Eye (tissue), 1 donor: ENCODE data around the gene TMEM30B.

Experiments
- DNase-seq: peaks from one replicate; pipeline ENCODE4 v3.0.0-alpha.2; 2015

Gene TMEM30B

DNA sequence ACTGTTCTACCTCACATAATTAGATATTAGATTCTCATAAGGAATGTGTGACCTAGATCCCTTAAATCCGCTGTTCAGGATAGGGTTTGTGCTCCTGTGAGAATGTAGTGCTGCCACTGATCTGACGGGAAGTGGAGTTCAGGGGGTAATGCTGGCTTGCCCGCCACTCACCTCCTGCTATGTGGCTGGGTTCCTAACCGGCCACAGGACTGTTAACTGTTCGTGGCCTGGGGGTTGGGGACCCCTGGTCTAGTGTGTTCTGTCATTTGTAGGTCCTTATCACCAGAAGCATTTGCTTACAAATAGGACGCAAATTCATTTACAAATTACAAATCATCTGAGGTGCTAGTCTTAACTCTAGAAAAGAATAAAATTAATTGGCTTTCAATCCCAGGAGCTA lies 16.4 kb upstream of the TMEM30B start:
- DNase-seq = no peak

DNA sequence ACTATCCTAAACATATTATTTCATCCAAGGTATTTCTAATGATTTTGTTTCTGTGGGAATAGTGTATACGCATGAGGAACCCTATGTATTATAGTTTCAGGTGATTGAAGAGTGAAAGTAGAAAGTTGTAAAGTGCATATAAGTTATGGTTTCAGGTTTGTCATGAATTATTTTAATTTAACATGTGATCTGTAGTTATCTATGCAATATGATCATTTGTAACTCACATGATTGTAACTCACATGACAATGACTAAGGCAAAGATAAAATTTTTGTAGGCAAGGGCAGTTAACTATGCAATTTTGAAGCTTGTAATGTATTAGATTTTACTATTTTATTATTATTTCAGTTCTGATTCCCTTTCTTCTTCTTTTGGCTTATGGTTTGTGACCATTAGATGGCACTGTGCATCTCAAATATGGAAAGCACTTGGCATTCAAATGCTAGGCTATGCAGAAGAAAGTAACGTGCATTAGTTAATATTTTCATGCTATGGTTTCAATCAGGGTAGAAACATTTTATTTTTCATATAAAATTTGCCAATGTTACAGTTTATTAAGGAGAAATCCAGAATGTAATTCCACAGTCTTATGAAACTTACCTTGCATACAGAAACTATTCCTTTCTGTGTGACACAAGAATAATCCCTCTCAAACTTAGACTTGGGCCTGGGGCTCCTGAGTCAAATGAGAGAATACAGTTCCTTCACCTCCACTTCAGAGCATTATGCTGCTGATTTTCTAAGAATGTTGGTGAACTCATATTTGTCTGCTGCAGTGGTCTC lies 15.8 kb upstream of the TMEM30B start:
- DNase-seq = peak; percentile 69

DNA sequence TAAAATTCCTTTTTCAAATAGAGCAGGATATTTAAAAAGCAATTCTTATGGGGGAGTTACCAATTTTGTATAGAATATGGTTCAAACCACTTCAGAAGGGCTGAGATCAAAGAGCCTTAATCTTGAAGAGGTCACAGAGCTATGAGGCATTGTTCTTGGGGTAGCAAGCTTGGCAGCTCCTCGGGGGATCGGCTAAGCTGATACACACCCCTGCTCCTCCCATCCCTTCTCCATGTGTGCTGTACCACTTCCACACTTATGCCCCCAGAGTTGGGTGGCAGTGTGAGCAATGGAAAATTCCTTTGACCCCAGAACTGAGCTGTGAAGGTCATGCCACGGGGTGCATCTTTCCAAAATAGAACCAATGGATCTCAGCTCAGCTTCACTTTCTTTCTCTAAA lies 15.0 kb upstream of the TMEM30B start:
- DNase-seq = no peak

DNA sequence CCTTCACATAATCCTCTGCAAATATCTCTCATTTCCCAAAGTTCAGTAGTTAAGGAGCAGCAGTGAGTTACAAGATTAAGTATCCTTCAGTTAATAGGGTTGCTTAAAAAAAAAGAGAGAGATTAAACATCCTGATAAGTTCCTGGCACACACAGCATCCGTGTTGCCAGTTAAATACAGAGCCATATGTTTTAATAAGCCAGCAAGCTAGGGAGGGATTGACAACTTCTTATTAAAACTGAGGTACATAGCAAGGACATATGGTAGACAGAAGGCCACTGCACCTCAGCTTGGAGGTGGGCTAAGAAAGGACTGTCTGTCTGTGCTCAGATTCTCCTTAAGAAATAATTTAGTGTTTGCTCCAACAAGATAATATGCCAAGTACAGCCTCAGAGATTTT lies 9.6 kb upstream of the TMEM30B start:
- DNase-seq = no peak

DNA sequence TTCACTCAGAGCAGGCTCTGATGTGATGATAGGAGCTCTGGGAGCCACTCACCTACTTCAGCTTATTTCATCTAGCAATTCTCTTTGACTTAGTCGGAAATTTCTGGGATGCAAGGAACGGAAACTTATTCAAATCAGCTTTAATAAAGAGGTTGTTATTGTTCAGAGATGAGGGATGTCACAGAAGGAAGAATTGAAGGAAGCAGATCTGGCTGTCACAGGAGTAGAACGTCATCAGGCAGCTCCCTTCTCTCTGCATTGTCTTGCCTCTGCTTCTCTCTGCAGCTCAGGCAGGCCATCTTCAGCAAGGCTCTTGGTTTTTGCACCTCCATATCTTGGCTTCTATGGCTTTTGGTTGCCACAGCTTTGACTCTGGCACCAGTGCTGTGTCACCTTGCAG lies 7.6 kb upstream of the TMEM30B start:
- no peak for DNase-seq

DNA sequence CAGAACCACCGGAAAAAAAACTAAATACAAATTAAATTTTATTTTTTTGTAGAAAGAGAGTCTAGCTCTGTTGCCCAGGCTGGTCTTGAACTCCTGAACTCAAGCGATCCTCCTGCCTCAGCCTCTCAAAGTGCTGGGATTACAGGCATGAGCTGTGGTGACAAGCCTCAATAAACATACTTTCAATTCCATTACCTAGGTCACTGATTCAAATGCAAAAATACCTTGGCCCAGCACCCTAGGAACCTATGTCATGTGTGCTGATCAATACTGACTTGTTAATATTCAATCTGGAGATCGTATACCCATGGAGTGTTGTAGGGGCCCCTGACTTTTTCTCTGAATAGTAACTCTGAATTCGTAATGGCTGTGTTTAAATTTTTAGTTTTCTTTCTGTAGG lies 7.1 kb upstream of the TMEM30B start:
- DNase-seq = no peak

DNA sequence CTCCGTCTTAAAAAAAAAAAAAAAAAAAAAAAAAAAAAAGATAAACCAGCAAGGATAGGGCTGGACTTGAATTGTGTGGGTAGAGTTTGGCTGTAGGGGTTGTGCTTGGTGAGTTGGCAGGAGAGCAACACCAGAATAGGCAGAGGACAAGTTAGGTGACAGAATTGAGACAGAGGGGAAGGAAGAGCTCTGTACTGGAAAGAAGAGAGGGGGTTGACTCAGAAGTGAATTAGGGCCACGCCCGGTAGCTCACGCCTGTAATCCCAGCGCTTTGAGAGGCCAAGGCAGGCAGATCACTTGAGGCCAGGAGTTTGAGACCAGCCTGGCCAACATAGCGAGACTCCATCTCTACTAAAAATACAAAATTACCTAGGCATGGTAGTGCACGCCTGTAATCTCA lies 6.1 kb upstream of the TMEM30B start:
- DNase-seq = no peak

DNA sequence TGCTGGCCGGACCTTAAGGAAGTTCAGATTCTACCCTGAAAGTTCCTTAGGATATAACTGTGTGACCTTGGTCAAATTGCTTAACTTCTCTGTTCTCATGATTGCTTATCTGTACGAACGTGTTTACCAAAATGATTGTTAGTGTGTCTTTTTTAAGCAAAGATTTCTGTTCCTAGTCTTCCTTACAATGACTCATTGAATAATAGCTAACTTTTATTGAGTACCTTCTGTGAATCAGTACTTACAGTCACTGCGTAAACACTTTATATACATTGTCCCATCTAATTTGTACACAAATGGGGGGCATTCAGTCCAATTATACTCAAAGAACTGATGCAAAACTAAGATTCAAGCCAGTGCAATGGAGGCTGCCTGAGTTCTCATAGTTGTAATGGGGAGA lies 4.2 kb upstream of the TMEM30B start:
- no peak for DNase-seq

DNA sequence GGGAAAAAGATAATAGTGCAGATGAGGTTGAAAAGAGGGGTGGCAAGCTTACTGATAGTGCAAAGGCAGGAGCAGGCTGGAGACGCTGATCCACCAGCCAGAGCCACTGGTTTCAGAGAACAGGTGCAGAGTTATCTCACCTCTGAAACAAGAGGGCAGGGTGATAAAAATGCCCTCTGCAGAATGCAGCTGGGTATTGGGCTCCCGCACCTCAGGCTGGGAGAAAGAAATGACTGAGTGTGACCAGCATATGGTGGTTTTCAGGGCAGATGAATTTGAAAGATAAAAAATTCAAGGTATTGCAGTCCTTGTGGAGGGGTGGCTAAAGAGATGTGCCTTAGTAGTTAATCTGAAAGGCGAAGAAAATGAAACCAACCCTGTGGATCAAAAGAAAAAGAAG lies 2.9 kb upstream of the TMEM30B start:
- DNase-seq = no peak

DNA sequence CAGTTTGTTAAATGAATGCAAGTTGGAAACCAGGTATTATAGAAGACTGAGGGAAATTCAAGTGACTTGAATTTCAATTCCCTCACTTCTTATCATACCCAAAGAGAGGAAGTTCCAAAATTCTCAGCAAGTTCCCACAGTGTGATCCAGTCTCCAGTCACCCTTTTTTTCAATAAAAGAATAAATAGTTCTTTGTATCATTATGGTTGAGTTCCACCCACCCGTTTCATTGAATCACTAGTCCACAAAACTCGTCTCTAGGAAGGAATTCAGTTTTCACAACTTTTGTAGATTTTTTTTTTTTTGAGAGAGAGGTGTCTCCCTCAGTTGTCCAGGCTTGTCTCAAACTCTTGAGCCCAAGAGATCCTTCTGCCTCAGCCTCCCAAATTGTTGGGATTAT lies 1.6 kb upstream of the TMEM30B start:
- DNase-seq = no peak

DNA sequence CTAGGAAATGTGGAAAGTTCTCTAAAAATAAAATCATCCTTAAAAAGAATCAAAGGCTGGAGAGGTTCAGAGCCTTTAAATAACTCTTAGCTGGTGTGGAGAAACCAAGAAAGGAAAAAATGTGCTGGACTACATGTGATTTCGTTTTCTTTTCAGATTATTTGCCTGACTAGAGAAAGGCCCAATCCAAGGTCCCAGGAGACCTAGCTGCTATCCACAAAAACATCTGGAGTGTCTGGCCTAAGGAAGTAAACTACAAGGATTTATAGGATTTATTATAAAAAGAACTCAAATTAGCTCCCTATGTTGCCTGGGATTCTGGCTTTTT lies 774 bp upstream of the TMEM30B start:
- peak; percentile 21 for DNase-seq

DNA sequence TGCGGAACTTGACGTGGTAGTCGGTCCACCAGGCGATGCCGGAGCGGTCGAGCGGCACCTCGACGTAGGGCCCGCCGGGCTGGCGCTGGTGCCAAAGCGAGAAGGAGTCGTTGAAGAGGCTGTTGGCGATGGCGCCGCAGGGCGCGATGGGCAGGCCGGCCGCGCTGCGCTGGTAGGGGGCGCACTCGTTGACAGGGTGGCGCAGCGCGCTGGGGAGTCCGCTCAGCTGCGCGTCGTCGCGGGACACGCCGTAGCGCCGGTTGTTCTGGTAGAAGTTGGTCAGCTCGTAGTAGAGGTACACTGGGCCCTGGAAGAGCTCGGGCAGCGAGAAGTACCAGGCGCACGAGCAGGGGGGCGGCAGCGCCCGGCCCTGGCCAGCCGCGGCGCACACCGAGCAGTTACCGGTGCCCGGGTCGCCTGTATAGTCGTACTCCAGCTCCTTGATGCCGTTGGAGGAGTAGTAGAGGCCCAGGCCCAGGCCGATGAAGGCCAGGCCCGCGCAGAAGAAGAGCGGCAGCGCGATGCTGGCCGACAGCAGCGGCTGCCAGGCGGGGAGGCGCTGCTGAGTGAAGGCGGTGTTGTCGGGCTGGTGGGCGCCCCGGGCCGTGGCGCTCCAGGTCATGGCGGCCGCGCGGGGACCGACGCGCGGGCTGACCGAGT lies 482 bp downstream of the TMEM30B start:
- DNase-seq = peak; percentile 80

DNA sequence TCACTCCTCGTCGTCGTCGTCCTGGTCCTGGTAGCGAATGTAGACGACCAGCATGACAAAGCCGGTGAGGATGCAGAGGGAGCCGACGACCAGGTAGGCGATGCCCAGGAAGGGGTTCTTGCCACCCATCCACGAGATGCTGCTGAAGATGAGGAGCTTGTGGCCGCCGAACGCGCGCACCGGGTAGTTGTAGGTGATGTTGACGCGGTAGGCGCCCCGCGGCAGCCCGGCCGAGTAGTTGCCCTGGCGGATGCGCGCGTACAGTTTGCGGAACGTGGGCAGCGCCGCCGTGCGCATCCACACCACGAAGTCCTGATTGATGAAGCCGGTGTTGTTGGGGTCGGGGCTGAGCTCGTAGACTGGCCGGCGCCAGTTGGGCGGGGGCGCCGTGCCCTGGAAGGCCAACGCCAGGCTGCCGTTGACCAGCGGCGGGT lies 1.0 kb downstream of the TMEM30B start:
- DNase-seq = no peak

DNA sequence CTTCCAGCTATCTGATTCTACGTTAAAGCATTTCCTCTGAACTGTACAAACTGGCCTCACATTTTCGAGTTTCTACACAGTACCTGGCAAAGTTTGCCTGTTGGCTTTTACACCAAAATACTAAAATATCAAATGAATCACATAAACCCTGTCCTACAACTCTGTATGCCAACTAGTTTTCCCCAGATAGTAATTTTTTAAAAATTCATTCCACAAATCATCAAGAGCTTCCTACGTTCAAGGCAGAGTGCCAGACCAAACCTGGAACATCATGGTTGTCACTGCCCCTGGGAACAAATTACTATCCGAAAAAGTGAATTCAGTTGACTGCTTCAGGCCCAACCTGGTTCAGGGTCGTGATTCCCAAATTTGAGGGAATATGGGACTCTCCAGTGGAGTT lies 2.1 kb downstream of the TMEM30B start:
- no peak for DNase-seq

DNA sequence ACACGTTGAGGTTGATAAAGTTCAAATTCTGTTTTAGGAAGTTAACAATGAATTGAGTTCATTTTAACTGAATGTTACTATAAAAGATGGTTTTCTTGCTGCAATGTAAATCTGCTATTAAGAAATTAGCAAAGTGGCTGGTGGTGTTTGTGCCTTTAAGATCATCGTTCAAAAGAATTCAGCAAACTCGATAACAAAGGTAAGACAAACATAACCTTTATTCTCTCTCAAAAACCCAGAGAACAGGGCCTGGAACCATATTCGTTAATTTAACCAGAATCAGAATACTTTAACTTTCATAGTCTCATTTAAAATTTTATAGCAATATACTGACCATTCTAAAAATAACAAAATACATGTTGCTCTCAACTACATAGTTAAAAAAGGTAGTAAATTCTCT lies 3.4 kb downstream of the TMEM30B start:
- no peak for DNase-seq

DNA sequence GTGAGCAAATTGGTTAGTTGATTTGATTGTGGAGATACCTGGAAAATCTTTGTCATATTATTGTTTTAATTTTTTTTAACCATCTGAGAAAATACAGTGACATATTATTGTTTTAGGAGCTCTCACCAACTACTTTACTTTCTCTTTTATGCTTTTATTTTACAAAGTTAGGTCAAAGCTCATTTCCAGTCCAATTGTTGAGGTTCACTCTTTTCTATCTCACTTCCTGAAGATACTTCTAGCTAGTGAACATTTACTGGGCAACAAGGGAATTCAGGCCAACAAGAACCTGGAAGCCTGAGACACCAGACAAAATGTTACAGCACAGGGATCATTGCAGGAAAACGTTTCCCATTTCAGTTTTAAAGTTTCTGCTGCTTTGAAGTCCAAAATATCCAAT lies 3.9 kb downstream of the TMEM30B start:
- no peak for DNase-seq

DNA sequence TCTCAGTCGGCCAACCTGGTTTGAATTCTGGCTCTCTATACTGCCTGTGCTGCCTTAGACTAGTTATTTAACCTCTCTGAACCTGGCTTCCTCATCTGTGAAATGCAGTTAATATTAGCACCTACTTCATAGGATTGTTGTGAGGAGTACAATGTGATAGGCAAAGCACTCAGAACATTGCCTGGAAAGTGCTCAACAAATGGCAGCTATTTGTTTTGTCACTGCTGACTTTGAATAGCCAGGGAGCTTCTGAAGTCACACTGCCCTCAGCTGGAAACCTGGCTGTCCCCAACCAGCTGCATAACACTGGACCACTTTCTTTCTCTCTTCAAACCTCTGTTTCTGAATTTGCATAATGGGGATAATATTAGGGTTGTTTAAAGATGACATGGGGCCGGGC lies 9.6 kb downstream of the TMEM30B start:
- no peak for DNase-seq

DNA sequence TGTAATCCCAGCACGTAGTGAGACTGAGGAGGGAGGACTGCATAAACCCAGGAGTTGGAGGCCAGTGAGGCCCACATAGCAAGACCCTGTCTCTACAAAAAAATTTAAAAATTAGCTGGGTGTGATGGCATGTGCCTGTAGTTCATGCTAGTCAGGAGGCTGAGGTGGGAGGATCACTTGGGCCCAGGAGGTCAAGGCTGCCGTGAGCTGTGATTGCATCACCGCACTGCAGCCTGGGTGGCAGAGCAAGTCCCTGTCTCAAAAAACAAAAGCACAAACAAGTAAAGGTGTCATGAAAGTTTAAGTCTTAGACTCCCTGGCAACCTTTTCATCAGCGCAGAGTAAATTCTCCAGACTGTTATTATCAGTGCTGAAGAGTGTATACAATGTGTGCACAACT lies 10.4 kb downstream of the TMEM30B start:
- DNase-seq = no peak

DNA sequence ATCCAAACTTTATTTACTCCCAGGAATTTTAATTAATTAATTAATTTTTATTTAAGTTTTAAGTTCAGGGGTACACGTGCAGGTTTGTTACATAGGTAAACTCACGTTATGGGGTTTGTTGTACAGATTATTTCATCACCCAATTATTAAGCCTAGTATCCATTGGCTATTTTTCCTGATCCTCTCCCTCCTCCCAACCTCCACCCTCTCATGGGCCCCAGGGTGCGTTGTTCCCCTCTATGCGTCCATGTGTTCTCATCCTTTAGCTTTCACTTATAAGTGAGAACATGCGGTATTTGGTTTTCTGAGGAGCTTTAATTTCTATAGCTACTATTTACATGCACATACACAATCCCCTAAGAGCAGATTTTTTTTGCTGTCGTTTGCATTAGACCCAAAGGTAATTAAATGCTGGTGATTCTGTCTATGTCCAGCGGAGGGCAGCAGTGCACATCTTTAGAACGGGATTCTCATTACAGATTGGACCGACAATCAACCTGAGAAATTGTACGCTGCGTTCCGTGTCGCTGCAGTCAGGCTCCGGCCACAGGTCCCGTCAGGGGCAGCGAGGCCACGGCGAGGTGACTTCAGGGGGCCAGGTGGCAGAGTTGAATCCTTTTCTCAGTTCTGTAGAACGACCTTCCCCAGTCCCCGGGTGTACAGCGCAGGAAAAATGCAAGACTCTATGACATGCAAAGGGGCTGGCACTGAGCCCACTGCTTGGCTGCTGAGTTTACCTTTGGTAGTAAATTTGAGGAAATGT lies 11.6 kb downstream of the TMEM30B start:
- DNase-seq = peak; percentile 94

DNA sequence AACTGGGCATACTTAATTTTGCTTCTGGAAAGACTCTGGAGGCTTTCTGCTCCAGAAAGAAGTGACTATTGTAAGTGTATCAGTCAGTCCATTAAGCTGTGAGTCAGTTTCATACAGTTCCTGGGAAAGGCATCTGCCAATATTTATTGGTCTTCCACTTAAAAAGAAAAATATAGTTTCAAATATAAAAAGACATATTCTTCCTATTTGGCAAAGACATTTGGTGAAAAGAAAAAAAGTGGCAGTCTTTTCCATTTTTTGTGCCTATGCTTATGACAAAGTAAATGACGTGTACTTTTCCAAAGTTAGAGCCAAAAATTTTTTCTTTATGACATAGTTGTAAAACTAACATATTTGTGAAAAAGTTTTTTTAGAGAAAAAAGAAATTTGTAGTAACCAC lies 12.3 kb downstream of the TMEM30B start:
- DNase-seq = no peak

DNA sequence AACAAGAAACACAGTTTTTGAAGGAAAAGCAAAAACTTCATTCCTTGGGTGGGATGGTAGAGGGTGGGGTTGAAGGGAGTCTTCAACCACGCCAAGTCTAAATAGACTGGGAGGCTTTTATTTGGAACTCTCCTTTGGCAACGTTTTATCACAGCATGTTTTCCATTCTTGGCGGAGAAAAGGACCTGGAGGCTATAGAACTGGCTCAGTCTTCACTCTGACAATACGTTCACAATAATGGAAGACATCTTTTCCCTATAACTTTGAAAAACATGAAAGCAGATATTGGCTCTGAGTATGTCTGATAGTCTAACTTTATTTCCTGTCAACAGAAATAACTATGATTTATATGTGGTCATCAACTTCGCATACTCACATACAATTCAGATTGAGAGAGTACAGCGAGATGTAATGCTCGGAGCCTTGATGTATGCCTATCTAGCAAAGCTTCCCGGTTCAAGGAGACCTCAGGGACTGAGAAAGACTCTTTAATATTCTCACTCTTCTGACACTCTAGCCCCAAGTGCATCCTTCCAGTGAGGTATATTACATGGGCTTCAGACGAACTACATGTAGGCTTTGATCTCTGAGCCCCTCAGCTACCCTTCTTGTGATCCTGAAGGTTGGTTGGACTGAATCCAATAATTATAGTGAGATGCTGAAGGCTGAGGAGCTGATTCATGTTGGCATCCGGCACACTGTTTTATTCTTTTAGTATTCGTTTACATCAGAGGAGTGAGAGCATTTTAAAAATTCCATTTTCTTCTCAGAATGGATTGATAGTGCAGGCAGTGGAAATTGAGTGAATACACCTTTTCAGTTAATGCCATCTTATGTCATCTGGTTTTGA lies 14.0 kb downstream of the TMEM30B start:
- DNase-seq = no peak

DNA sequence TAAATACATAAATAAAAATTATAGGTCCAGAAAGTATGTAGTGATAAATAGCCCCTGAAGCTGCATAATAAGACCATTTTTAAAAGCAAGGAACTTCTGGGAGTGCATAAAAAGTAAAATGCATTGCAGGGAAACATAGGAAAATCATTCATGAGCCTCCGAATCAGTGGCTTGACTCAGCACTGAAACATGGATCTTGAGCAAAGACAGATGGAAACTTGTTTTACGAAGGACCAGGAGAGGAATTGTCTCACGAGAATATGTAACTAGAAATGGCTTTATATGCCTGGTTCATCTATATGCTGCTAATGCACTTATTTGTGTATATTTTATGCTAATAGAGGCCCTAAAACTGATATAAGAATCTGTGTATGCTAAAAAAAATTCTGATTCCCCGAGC lies 14.7 kb downstream of the TMEM30B start:
- no peak for DNase-seq

DNA sequence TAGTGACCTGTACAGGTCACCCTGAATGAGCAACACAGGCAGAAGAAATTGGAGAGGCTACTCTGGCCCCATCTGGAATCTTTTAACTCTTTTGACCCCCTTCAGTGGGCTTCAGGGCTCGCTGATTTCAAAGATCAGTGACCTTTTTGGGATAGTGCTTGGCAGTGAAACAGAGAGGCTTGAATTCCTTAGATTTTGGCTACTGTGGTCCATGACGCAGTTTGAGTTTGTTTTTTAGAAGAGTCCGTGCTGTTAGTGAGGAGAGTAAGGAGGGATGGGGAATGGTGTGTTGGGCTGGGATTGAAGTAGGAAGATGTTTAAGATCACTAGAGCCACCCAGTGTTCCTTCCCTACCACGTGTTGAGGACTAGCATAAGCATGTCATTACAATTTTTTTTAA lies 16.5 kb downstream of the TMEM30B start:
- DNase-seq = no peak
